PC-3 (cell line): ENCODE data around the gene TMEM184A. TPM values are rescaled to one million over a fixed set of nuclear protein-coding genes. Genes with fewer than 3 reads are reported as not detected.
A peak's percentile ranks its signal among the peaks of the same experiment; 100 is the strongest.

Experiments
- ATAC-seq: fragments of 200-7000 bp; cut with Tn5 transposase; 2 replicates; pipeline ENCODE4 v1.9.1; 2020; ENCODE audit warnings: mild to moderate bottlenecking, moderate library complexity
- BruUV-seq: library from RNA; stranded (reverse); fragments of 400-500 nt; replicated peaks from 2 replicates; lab custom pipeline; 2021; lab: Mats Ljungman, UMichigan
- CTCF ChIA-PET: fragments of 300-600 bp; sonication (Branson Sonifier 250); formaldehyde crosslinking; loops from one replicate; lab custom pipeline; 2022; ENCODE audit warnings: antibody characterized with exemption; lab: Charles Lee
- POLR2A ChIA-PET: fragments of 300-600 bp; sonication (Branson Sonifier 250); formaldehyde crosslinking; loops from one replicate; lab custom pipeline; 2022; ENCODE audit warnings: antibody characterized with exemption; ENCODE audit not compliant: unreplicated experiment; lab: Charles Lee
- DNase-seq: peaks from one replicate; pipeline ENCODE4 v3.0.0-alpha.2; 2015
- H2AFZ ChIP-seq: fragments of 300-600 bp; sonication (generic); 2 replicates; pipeline ENCODE4 v1.6.0; 2016; ENCODE audit warnings: antibody characterized with exemption, low read length
- H3F3A ChIP-seq: fragments of 300-600 bp; sonication (generic); one replicate; pipeline ENCODE4 v1.6.0; 2017; ENCODE audit warnings: antibody characterized with exemption, low read length, control low read depth, mild to moderate bottlenecking; ENCODE audit not compliant: unreplicated experiment
- H3K27ac ChIP-seq: fragments of 300-600 bp; sonication (generic); 2 replicates; pipeline ENCODE4 v1.5.1; 2016; ENCODE audit warnings: mild to moderate bottlenecking, low read length
- H3K27me3 ChIP-seq: fragments of 300-600 bp; sonication (generic); 2 replicates; pipeline ENCODE4 v1.6.1; 2016; ENCODE audit warnings: low read length, mixed read lengths
- H3K36me3 ChIP-seq: fragments of 300-600 bp; sonication (generic); 2 replicates; pipeline ENCODE4 v1.6.1; 2016; ENCODE audit warnings: low read depth, mixed run types, low read length, mixed read lengths
- H3K4me1 ChIP-seq: fragments of 300-600 bp; sonication (generic); 2 replicates; pipeline ENCODE4 v1.5.1; 2016; ENCODE audit warnings: low read length; ENCODE audit not compliant: insufficient read depth
- H3K4me2 ChIP-seq: fragments of 300-600 bp; sonication (generic); 2 replicates; pipeline ENCODE4 v1.6.0; 2016; ENCODE audit warnings: low read length
- H3K4me3 ChIP-seq: fragments of 300-600 bp; sonication (generic); 2 replicates; pipeline ENCODE4 v1.5.1; 2016; ENCODE audit warnings: mild to moderate bottlenecking, low read length, mixed read lengths
- H3K79me2 ChIP-seq: fragments of 300-600 bp; sonication (generic); 2 replicates; pipeline ENCODE4 v1.6.1; 2017; ENCODE audit warnings: low read length, mixed read lengths
- H3K9ac ChIP-seq: fragments of 300-600 bp; sonication (generic); 2 replicates; pipeline ENCODE4 v1.6.0; 2016; ENCODE audit warnings: mild to moderate bottlenecking, low read length
- H3K9me2 ChIP-seq: fragments of 300-600 bp; sonication (generic); replicated peaks from 2 replicates; pipeline ENCODE4 v1.6.1; 2016; ENCODE audit warnings: mixed run types, low read length, mixed read lengths
- H3K9me3 ChIP-seq: fragments of 300-600 bp; sonication (generic); 2 replicates; pipeline ENCODE4 v1.6.1; 2016; ENCODE audit warnings: low read length, mixed read lengths
- H4K20me1 ChIP-seq: fragments of 300-600 bp; sonication (generic); 2 replicates; pipeline ENCODE4 v1.6.1; 2016; ENCODE audit warnings: low read length, mixed read lengths
- EZH2 ChIP-seq: fragments of 300-600 bp; sonication (generic); IDR thresholded peaks from one replicate; pipeline ENCODE4 v1.6.1; 2017; ENCODE audit warnings: antibody characterized with exemption, mild to moderate bottlenecking, low read length; ENCODE audit not compliant: unreplicated experiment
- EZH2phosphoT487 ChIP-seq: fragments of 300-600 bp; sonication (generic); IDR thresholded peaks from 2 replicates; pipeline ENCODE4 v1.6.1; 2018; ENCODE audit warnings: mild to moderate bottlenecking, antibody characterized with exemption, low read length, borderline replicate concordance
- intact Hi-C: fragments of 100-400 bp; cut with micrococcal nuclease; formaldehyde crosslinking; loops from 2 replicates; pipeline ENCODE4 v1.9.0; 2023
- total RNA-seq: library from RNA; depleted of rRNA; stranded (reverse); fragments of >200 nt; gene quantifications from 2 replicates; pipeline ENCODE4 v1.2.3, GENCODE V29; 2014
- TF ChIP-seq, protein P1 (sequence below): fragments of 300-600 bp; sonication (generic); conservative IDR thresholded peaks from 2 replicates; pipeline ENCODE4 v1.5.1; 2017; ENCODE audit warnings: antibody characterized with exemption, low read depth, mild to moderate bottlenecking, low read length

The TMEM184A gene
- total RNA-seq, 1 experiment from 2014 or later = 23.1 TPM

DNA sequence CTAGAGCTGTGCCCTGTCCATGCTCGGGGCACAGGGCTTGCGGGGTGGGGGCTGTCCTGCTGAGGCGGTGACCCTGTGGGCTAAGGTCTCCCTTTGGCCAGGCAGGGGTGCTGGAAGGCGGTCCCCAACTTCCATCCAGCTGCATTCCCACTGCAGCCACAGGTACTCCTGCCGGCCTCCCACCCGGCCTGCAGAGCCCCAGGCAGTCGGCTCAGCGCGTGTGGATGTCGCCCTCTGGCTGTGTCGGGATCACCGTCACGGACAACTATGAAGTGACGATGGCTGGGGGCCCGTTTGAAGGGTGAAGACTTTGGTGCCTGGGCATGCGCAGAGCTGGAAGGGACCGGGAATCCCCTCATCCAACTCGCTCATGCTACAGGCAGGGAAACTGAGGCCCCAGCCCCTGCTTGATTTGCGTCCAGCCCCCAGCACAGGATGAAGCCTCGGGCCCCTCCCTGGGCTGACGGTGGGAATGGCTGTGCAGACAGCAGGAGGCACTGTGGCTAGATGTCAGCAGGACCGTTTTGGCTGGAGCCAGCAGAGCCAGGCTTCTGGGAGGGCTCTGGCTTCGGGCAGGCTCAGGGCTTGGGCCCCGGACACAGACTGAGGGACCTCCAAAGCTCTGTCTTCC lies 2.3 kb upstream of the TMEM184A start:
- DNase-seq = no peak
- ATAC-seq = no peak
- intact Hi-C loops = no loop called here

DNA sequence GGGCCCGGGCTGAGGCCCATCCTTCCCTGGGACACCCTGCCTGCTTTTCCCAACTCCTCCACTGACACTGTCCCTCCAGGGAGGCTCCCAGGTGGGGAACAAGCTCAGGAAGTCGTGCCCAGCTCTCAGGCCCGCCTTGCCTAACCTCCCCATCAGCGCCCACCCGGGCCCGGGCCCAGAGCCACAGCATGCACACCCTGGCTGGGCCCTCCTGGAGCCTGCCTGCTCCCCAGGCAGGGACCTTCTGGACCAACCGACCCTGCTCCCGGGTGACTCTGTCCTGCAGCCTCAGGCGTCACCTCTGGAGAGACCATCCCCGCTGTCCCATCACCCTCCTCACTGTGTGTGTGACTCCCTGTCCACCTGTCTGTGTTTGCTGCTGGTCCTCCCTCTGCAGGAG lies 1.8 kb upstream of the TMEM184A start:
- ChIA-PET POLR2A (no interaction called here), CTCF (no interaction called here)
- Histone ChIP-seq H3K36me3 (no peaks in the 10 kb centered on the region), H3K79me2 (peaks cover 20% of the 10 kb centered on the region), H3F3A (no peaks in the 10 kb centered on the region), H3K4me1 (peaks cover 48% of the 10 kb centered on the region), H3K9me2 (no peaks in the 10 kb centered on the region), H3K9me3 (no peaks in the 10 kb centered on the region), H4K20me1 (no peaks in the 10 kb centered on the region), H3K27ac (no peak overlapping the region), H3K9ac (no peak overlapping the region), H2AFZ (no peak overlapping the region), H3K27me3 (no peaks in the 10 kb centered on the region), H3K4me2 (no peak overlapping the region), H3K4me3 (no peak overlapping the region)
- TF ChIP-seq, protein P1, sequence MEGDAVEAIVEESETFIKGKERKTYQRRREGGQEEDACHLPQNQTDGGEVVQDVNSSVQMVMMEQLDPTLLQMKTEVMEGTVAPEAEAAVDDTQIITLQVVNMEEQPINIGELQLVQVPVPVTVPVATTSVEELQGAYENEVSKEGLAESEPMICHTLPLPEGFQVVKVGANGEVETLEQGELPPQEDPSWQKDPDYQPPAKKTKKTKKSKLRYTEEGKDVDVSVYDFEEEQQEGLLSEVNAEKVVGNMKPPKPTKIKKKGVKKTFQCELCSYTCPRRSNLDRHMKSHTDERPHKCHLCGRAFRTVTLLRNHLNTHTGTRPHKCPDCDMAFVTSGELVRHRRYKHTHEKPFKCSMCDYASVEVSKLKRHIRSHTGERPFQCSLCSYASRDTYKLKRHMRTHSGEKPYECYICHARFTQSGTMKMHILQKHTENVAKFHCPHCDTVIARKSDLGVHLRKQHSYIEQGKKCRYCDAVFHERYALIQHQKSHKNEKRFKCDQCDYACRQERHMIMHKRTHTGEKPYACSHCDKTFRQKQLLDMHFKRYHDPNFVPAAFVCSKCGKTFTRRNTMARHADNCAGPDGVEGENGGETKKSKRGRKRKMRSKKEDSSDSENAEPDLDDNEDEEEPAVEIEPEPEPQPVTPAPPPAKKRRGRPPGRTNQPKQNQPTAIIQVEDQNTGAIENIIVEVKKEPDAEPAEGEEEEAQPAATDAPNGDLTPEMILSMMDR = no peak
- TF ChIP-seq EZH2phosphoT487 (no peak), EZH2 (no peak)
- DNase-seq (no peak), ATAC-seq (no peak)
- intact Hi-C loops = no loop called here
- no TSS peak for BruUV-seq

More for the DNA sequence above, 2.3 kb upstream of the TMEM184A start:
- Histone ChIP-seq H2AFZ (peak overlapping the region; percentile 16; the same call in 1 of the 2 replicates), H3K9me2 (no peaks in the 10 kb centered on the region), H3K4me3 (no peak overlapping the region), H3K4me2 (peak overlapping the region; percentile 54; the same call in 1 of the 2 replicates), H3K4me1 (peaks cover 48% of the 10 kb centered on the region), H3K9me3 (no peaks in the 10 kb centered on the region), H3K27me3 (no peaks in the 10 kb centered on the region), H3K27ac (peak overlapping the region; percentile 77), H3K36me3 (no peaks in the 10 kb centered on the region), H3K79me2 (peaks cover 20% of the 10 kb centered on the region), H4K20me1 (no peaks in the 10 kb centered on the region), H3K9ac (peak overlapping the region; percentile 52), H3F3A (no peaks in the 10 kb centered on the region)
- ChIA-PET CTCF (no interaction called here), POLR2A (no interaction called here)
- TF ChIP-seq EZH2 = no peak
- TF ChIP-seq, protein P1 = peak; percentile 47; the same call in 1 of the 2 replicates
- BruUV-seq = no TSS peak

DNA sequence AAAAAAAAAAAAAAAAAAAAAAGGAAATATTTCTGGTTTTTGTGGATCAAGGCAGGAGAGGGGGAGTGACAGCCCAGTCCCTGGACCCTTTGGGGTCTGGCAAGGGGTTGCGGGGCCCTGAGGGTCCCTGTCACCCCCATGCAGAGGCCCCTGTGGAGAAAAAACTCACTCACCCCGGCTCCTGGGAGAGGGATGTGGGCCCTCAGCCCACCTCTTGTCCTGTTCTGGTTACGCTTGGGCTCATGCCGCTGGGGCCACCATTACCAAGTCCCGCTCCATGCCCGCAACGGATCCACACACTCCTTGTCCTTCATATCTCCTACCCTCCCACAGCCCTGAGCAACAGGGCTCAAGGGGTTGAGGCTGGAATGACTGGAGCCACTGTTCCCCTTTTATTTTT lies 1.0 kb upstream of the TMEM184A start:
- no peak overlapping the region for H3K4me2 ChIP-seq
- ChIA-PET POLR2A (interaction anchor here (2.1 kb wide), 1 partner anchor 20 kb away, joined by 12 read pairs; no protein-coding TSS in a partner anchor), CTCF (interaction anchor here (0.7 to 1.1 kb wide), 2 partner anchors 10 to 52 kb away, joined by 3 to 8 read pairs; no protein-coding TSS in a partner anchor)
- no peak overlapping the region for H2AFZ ChIP-seq
- no peaks in the 10 kb centered on the region for H3F3A ChIP-seq
- peaks cover 20% of the 10 kb centered on the region for H3K79me2 ChIP-seq
- no peak overlapping the region for H3K9ac ChIP-seq
- no peak overlapping the region for H3K4me3 ChIP-seq
- no peaks in the 10 kb centered on the region for H3K9me3 ChIP-seq
- intact Hi-C loops = no loop called here
- H4K20me1 ChIP-seq = no peaks in the 10 kb centered on the region
- H3K27me3 ChIP-seq = no peaks in the 10 kb centered on the region
- no TSS peak for BruUV-seq
- peaks cover 48% of the 10 kb centered on the region for H3K4me1 ChIP-seq
- H3K9me2 ChIP-seq = no peaks in the 10 kb centered on the region
- no peak for DNase-seq
- TF ChIP-seq, protein P1 = no peak
- TF ChIP-seq EZH2 = no peak
- no peak for TF ChIP-seq EZH2phosphoT487
- H3K27ac ChIP-seq = no peak overlapping the region
- no peaks in the 10 kb centered on the region for H3K36me3 ChIP-seq
- no peak for ATAC-seq
